ENCODE measurements around the gene MIEN1.

MIEN1 gene

DNA sequence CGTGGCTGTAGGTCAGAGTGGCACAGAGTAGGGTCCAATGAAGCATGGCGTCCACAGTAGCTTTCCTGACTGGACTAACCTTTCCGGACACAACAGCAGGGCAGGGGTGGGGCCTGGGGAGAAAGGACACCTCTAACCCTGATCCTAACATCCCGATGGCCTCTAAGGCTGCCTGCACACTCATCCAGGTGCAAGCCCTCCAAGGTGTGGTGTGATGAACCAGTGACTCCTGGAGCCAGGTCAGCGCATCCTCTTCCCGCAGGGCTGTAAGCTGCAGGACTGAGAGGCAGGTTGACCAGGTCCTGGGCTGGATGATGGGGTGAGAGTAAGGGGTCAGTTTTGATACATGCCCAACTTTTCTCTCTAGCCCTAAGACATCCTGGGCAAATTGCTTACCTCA, 33.6 kb downstream of the MIEN1 start:
- DNase-seq, result no peak

DNA sequence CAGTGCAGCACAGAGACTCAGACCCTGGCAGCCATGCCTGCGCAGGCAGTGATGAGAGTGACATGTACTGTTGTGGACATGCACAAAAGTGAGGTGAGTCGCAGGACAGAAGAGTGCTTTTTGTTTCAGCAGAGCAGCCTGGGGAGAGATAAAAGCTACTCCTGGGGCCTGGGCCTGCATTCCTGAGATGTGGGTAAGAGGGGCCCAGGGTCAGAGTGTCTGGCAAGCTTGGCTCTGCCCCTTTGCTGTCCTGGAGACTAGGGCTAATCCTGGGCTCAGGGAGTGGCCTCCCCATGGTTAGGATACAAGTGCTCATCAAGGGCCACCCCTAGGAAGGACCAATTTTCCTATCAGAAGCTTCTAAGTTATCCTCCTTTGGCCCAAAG, 35.2 kb downstream of the MIEN1 start:
- DNase-seq, result no peak

- no peak for DNase-seq
Measured at GRCh38 chr17:39694593-39694992, 35.7 kb downstream of the MIEN1 start.

DNA sequence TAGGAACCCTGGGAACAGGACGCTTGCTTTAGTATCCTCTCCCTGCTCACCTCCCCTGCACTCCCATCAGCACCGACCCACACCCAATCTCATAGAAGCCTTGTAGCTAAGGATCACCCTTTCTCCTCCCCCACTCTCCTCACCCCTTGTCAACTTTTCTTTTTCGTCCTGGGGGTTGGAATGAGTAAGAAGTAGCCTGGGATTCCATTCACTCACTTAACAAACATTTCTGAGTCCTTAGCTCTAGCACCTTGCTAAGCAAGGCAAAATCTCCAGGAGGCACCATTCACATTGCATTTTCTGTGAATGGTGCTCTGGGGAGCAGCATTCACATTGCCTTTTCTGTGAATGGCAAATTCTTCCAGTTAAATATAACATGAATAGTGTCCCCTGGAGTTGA, 41.4 kb downstream of the MIEN1 start:
- no peak for DNase-seq

DNA sequence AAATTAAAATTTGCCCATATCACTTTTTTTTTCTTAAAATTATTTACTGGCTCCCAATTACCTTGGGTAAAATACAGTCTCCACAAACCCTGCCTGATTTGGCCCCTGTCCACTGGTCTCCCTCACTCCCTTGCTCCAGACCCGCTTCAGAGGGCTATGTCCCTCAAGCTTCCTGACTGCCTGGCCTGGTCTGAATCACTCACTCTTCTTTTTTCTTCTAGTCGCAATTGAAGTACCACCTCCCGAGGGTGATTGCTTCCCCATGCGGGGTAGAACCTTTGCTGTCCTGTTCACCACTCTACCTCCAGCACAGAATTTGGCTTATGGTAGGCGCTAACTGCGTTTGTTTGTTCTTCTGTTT, 41.9 kb downstream of the MIEN1 start:
- DNase-seq, result no peak

DNA sequence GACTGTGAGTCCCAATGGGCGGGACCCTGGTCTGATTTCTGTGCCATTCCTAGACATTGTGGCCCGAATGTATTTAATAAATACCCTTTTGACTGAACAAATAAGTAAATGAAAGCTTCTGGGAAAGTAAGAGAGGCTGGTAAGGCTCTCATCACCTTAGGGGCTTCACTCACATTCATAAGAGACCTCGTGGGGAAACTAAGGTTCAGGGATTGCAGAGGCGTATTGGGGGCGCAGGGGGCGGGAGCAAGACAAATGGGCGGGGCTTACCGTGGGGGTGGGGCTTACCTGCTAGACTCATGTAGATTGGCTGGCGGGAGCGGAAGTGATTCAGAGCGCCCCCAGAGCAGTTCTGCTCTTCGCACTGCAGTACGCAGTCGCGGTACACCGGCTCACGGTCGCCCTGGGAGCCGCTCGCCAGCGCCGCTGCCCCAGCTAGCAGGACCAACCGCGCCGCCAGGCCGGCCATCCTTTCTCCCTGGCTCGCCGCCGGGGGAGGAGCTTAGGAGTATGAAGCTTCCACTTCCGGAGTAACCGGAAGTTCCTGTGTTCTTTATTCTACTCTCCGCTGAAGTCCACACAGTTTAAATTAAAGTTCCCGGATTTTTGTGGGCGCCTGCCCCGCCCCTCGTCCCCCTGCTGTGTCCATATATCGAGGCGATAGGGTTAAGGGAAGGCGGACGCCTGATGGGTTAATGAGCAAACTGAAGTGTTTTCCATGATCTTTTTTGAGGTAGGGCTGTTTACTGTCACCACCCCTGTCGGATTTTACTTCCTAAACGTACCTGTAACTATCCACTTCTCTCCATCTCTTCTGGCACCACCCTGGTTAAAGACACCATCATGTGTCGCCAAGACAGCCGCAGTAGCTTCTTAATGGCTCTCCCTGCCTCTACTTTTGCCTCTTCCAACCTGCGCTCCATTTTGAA, 42.5 kb downstream of the MIEN1 start, which contains the start of gene PGAP3:
Gene PGAP3 (minus strand): TSS at position 512 of the 929 bp plus-strand sequence. CDS start 43 bp downstream, at position 469.
- DNase-seq, result peak; percentile 81

DNA sequence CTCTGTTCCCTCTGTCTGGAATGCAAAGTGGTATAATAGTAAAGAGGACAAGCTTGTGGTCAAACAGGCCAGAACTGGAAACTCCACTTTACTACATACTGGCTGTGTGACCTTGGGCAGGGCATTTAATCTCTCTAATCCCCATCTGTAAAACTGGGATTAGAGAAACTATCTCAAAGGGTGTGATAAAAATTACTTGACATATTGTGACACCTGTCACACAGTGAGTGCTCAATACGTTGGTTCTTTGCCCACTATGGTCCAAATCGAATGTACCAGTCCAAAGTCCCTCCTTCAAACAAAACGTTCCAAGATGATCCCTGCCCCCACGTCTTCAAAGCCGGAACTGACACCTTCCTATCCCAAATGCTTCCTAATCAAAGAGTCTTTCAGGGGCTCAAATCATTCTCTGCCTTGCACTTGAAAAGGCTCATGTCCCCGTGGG, 43.2 kb downstream of the MIEN1 start:
- DNase-seq, result no peak

- no peak for DNase-seq
Measured at GRCh38 chr17:39684369-39685192, 45.8 kb downstream of the MIEN1 start.

DNA sequence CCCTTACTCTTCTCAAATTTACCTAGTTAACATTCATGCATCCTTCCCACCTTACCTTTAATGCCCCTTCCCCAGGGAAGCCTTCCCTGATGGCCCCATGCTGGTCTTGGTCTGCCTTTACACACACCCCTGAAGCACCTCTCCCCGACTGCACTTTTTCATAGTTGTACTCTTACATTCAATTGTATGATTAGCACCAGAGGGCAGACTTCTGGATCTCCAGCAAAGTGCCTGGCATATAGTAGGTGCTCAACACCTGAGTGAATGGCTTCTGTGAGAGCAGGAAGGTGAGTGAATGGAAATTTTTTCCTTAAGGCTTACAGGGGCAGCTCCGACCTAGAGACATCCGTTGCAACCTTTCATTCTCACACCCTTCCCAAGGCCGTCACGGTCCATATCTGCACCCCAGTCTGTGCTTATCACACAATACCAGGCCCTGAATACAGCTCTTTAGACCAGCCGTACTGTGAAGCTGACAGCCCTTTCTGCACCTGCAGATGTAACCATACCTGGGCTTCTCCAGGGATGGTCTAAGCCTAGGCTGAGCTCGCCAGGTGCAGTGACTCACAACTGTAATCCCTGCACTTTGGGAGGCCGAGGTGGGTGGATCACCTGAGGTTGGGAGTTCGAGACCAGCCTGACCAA, 46.9 kb downstream of the MIEN1 start:
- no peak for DNase-seq

- no peak for DNase-seq
Measured at GRCh38 chr17:39679521-39680192, 50.7 kb downstream of the MIEN1 start.

All from DMS 273 treated with DMSO at 0.1 percent for 48 hours (cell line).